H1 (cell line): ENCODE results near the gene TLCD3B. TPM values are rescaled to one million over a fixed set of nuclear protein-coding genes. Genes with fewer than 3 reads are reported as not detected.

Experiments used
- CTCF ChIA-PET: fragments of 300-600 bp; sonication (Branson Sonifier 250); formaldehyde crosslinking; loops from one replicate; lab custom pipeline; 2021; ENCODE audit not compliant: partially characterized antibody; lab: Charles Lee
- POLR2A ChIA-PET: fragments of 300-600 bp; sonication (Branson Sonifier 250); formaldehyde crosslinking; loops from one replicate; lab custom pipeline; 2021; ENCODE audit warnings: inconsistent platforms; ENCODE audit not compliant: partially characterized antibody; lab: Charles Lee
- DNase-seq, 2 experiments: peaks; one replicate each; pipeline versions ENCODE4 v3.0.0 to v3.0.0-alpha.2; 2010 to 2022; ENCODE audit warnings: low spot score in 2 of 2, low read depth in 1 of 2, mixed read lengths in 1 of 2
- FAIRE-seq: peaks from 2 replicates; lab custom pipeline; 2011; peaks lifted over from hg19 to GRCh38; lab: Jason Lieb, UNC
- H2AFZ ChIP-seq: 2 replicates; pipeline ENCODE4 v1.8.1; 2012; ENCODE audit warnings: low read length, inconsistent platforms
- H2AK5ac ChIP-seq: 2 replicates; pipeline ENCODE4 v1.6.1; 2013; ENCODE audit warnings: low read depth, low read length
- H2BK120ac ChIP-seq: replicated peaks from 2 replicates; pipeline ENCODE3; 2013; ENCODE audit warnings: low read depth, low read length, inconsistent platforms
- H2BK12ac ChIP-seq: 2 replicates; pipeline ENCODE4 v1.6.1; 2013; ENCODE audit warnings: low read depth, low read length
- H2BK15ac ChIP-seq: 2 replicates; pipeline ENCODE4 v1.6.1; 2013; ENCODE audit warnings: low read length
- H2BK20ac ChIP-seq: 2 replicates; pipeline ENCODE4 v1.6.1; 2013; ENCODE audit warnings: low read length
- H2BK5ac ChIP-seq: 2 replicates; pipeline ENCODE4 v1.6.1; 2013; ENCODE audit warnings: low read depth, low read length
- H3K14ac ChIP-seq: 2 replicates; pipeline ENCODE4 v1.6.1; 2013; ENCODE audit warnings: inconsistent platforms; ENCODE audit not compliant: insufficient read length
- H3K18ac ChIP-seq: 2 replicates; pipeline ENCODE4 v1.6.1; 2013; ENCODE audit warnings: low read length; ENCODE audit errors: extremely low read depth
- H3K23ac ChIP-seq: 2 replicates; pipeline ENCODE4 v1.6.1; 2013; ENCODE audit warnings: inconsistent platforms; ENCODE audit not compliant: insufficient read length
- H3K23me2 ChIP-seq: 2 replicates; pipeline ENCODE4 v1.6.1; 2013; ENCODE audit warnings: low read depth, low read length
- H3K27ac ChIP-seq: 2 replicates; pipeline ENCODE4 v1.6.1; 2011; ENCODE audit warnings: low read depth, low read length, inconsistent platforms
- H3K27me3 ChIP-seq, 4 experiments: replicated peaks in 1 of 4; 1 replicate in 1 of 4; 2 replicates in 3 of 4; pipeline versions ENCODE4 v1.6.1 to v1.8.1; 2011 to 2013; ENCODE audit warnings: low read length in 3 of 4, mild to moderate bottlenecking in 3 of 4, inconsistent platforms in 2 of 4, mixed read lengths in 2 of 4, moderate library complexity in 1 of 4; ENCODE audit not compliant: control insufficient read depth in 3 of 4, insufficient read depth in 3 of 4; ENCODE audit errors: extremely low read depth in 1 of 4
- H3K36me3 ChIP-seq, 4 experiments: 2 replicates each; pipeline versions ENCODE4 v1.6.1 to v1.8.1; 2011 to 2013; ENCODE audit warnings: mild to moderate bottlenecking in 4 of 4, low read length in 3 of 4, moderate library complexity in 2 of 4, control low read depth in 1 of 4, inconsistent platforms in 1 of 4; ENCODE audit not compliant: insufficient read depth in 4 of 4, control insufficient read depth in 2 of 4
- H3K4ac ChIP-seq: replicated peaks from 2 replicates; pipeline ENCODE3; 2013; ENCODE audit warnings: low read length, low read depth, mixed read lengths, inconsistent platforms; ENCODE audit not compliant: insufficient read length
- H3K4me1 ChIP-seq, 4 experiments: replicated peaks in 1 of 4; 1 replicate in 1 of 4; 2 replicates in 3 of 4; pipeline versions ENCODE4 v1.6.1 to v1.8.1; 2011 to 2013; ENCODE audit warnings: low read length in 3 of 4, inconsistent platforms in 2 of 4, mixed read lengths in 1 of 4; ENCODE audit not compliant: insufficient read depth in 4 of 4, control insufficient read depth in 3 of 4
- H3K4me2 ChIP-seq, 2 experiments: 2 replicates each; pipeline versions ENCODE4 v1.6.1 to v1.8.1; 2011 to 2013; ENCODE audit warnings: low read depth in 2 of 2, low read length in 2 of 2, control low read depth in 1 of 2, inconsistent platforms in 1 of 2, mild to moderate bottlenecking in 1 of 2; ENCODE audit not compliant: insufficient read depth in 1 of 2
- H3K4me3 ChIP-seq, 4 experiments: fragments of 200-600, 300-600 bp in 1 of 4; sonication (generic), shearing (Covaris generic), sonication (Bioruptor Twin) in 1 of 4; 2 replicates each; pipeline versions ENCODE4 v1.5.1 to v1.8.1; 2011 to 2016; ENCODE audit warnings: low read length in 4 of 4, low read depth in 3 of 4, control low read depth in 2 of 4, inconsistent platforms in 2 of 4, mild to moderate bottlenecking in 2 of 4, mixed read lengths in 1 of 4, moderate library complexity in 1 of 4; ENCODE audit not compliant: insufficient read depth in 2 of 4; ENCODE audit errors: extremely low read depth in 1 of 4
- H3K56ac ChIP-seq: replicated peaks from 2 replicates; pipeline ENCODE3; 2013; ENCODE audit warnings: low read depth, mild to moderate bottlenecking, mixed read lengths, low read length, inconsistent platforms; ENCODE audit not compliant: insufficient read length
- H3K79me1 ChIP-seq: 2 replicates; pipeline ENCODE4 v1.6.1; 2013; ENCODE audit warnings: low read depth, low read length, control low read depth
- H3K79me2 ChIP-seq, 2 experiments: 2 replicates each; pipeline versions ENCODE4 v1.6.1 to v1.8.1; 2012 to 2013; ENCODE audit warnings: low read length in 2 of 2, mild to moderate bottlenecking in 2 of 2, inconsistent platforms in 1 of 2; ENCODE audit not compliant: insufficient read depth in 2 of 2, control insufficient read depth in 1 of 2
- H3K9ac ChIP-seq, 4 experiments: replicated peaks in 1 of 4; 1 replicate in 1 of 4; 2 replicates in 3 of 4; pipeline versions ENCODE4 v1.6.1 to v1.8.1; 2011 to 2013; ENCODE audit warnings: low read depth in 3 of 4, low read length in 3 of 4, control low read depth in 2 of 4, mild to moderate bottlenecking in 2 of 4, moderate library complexity in 2 of 4, inconsistent platforms in 1 of 4; ENCODE audit errors: extremely low read depth in 1 of 4
- H3K9me3 ChIP-seq, 2 experiments: 2 replicates each; pipeline versions ENCODE4 v1.6.1 to v1.8.1; 2012 to 2013; ENCODE audit warnings: mild to moderate bottlenecking in 2 of 2, moderate library complexity in 2 of 2, control low read depth in 1 of 2, inconsistent platforms in 1 of 2, low read depth in 1 of 2, low read length in 1 of 2, mixed read lengths in 1 of 2; ENCODE audit not compliant: insufficient read depth in 2 of 2
- H4K20me1 ChIP-seq, 2 experiments: replicated peaks in 1 of 2; 2 replicates each; pipeline versions ENCODE3 to v1.8.1; 2011 to 2013; ENCODE audit warnings: inconsistent platforms in 2 of 2, low read length in 2 of 2, mild to moderate bottlenecking in 1 of 2; ENCODE audit not compliant: insufficient read depth in 2 of 2, control insufficient read depth in 1 of 2
- H4K5ac ChIP-seq: 2 replicates; pipeline ENCODE4 v1.6.1; 2013; ENCODE audit warnings: low read length, low read depth, mixed read lengths, inconsistent platforms; ENCODE audit not compliant: insufficient read length
- H4K8ac ChIP-seq: 2 replicates; pipeline ENCODE4 v1.8.0; 2013; ENCODE audit warnings: mild to moderate bottlenecking, moderate library complexity, low read length, inconsistent platforms; ENCODE audit not compliant: insufficient read depth; ENCODE audit errors: extremely low read depth
- H4K91ac ChIP-seq: replicated peaks from 2 replicates; pipeline ENCODE3; 2013; ENCODE audit warnings: low read length, mixed read lengths, inconsistent platforms; ENCODE audit not compliant: insufficient read length
- CEBPB ChIP-seq: IDR thresholded peaks from 2 replicates; pipeline ENCODE4 v1.6.1; 2012; ENCODE audit warnings: low read depth, low read length
- CTBP2 ChIP-seq: IDR thresholded peaks from 2 replicates; pipeline ENCODE4 v1.7.0; 2011; ENCODE audit warnings: borderline replicate concordance, mild to moderate bottlenecking, moderate library complexity, mixed read lengths, low read length; ENCODE audit not compliant: insufficient read depth, insufficient read length
- CTCF ChIP-seq, 3 experiments: IDR thresholded peaks; 1 replicate in 2 of 3; 2 replicates in 1 of 3; pipeline versions ENCODE4 v1.5.1 to v1.6.1; 2011; ENCODE audit warnings: low read length in 3 of 3, mild to moderate bottlenecking in 3 of 3, inconsistent platforms in 2 of 3, low read depth in 1 of 3, moderate library complexity in 1 of 3; ENCODE audit not compliant: insufficient read depth in 1 of 3; ENCODE audit errors: control extremely low read depth in 1 of 3
- POU5F1 ChIP-seq: IDR thresholded peaks from 2 replicates; pipeline ENCODE4 v1.6.1; 2011; ENCODE audit warnings: low read depth, mild to moderate bottlenecking, low read length, moderate library complexity
- RNF2 ChIP-seq: fragments of 200-900, 300-1000 bp; sonication (generic); IDR thresholded peaks from 2 replicates; pipeline ENCODE4 v1.7.1; 2016; ENCODE audit warnings: borderline replicate concordance, low read depth, mild to moderate bottlenecking, antibody characterized with exemption, low read length; ENCODE audit not compliant: poor library complexity, severe bottlenecking; ENCODE audit errors: missing control alignments
- TAF1 ChIP-seq: IDR thresholded peaks from 2 replicates; pipeline ENCODE4 v1.6.1; 2011; ENCODE audit warnings: mild to moderate bottlenecking, low read depth, low read length
- TCF12 ChIP-seq: IDR thresholded peaks from 2 replicates; pipeline ENCODE4 v1.6.1; 2011; ENCODE audit warnings: low read depth, mild to moderate bottlenecking, low read length
- ZNF274 ChIP-seq: IDR thresholded peaks from 2 replicates; pipeline ENCODE4 v1.7.0; 2012; ENCODE audit warnings: low read length, borderline replicate concordance; ENCODE audit errors: extremely low read depth
- WGBS, 2 experiments: shearing (Covaris generic) in 1 of 2; methylation state at CpG; one replicate each; pipeline versions ENCODE4 v1.1.6 to v1.1.7; 2013 to 2015; ENCODE audit warnings: low lambda C conversion rate in 2 of 2, mixed read lengths in 2 of 2, inconsistent platforms in 1 of 2, low coverage in 1 of 2, missing lambda C conversion rate in 1 of 2; ENCODE audit not compliant: insufficient replicate concordance in 2 of 2, insufficient coverage in 1 of 2, insufficient read length in 1 of 2; ENCODE audit errors: extremely low coverage in 1 of 2, missing lambda C conversion rate in 1 of 2; 5-methylcytosine and 5-hydroxymethylcytosine counted together
- polyA plus RNA-seq, 7 experiments: library from polyadenylated mRNA; depleted of rRNA in 3 of 7; stranded (reverse) in 5 of 7; unstranded in 2 of 7; fragments of >200 nt in 5 of 7; fragments of 200-250 nt in 2 of 7; gene quantifications; 1 replicate in 5 of 7; 2 replicates in 1 of 7; 4 replicates in 1 of 7; pipeline versions ENCODE4 v1.2.1 to v1.2.3, GENCODE V29; 2011 to 2013; ENCODE audit warnings: missing spikeins in 2 of 7, mixed read lengths in 2 of 7
- total RNA-seq: library from RNA; stranded (reverse); fragmentation: NEBNext Ultra II Directional; extraction: Animal tissue kit (Norgen Biotek cat#: 25700); gene quantifications from 2 replicates; pipeline ENCODE4 v1.2.1, GENCODE V29; 2021
- TF ChIP-seq, protein P1 (sequence below): IDR thresholded peaks from 2 replicates; pipeline ENCODE4 v1.6.1; 2012; ENCODE audit warnings: inconsistent platforms

Gene TLCD3B
- total and polyA plus RNA-seq, 2 of the 8 experiments (the other 6 are each of a cell fraction or from before 2014, with no cell fraction given): 15.2 to 26.9 TPM

- H3K36me3 ChIP-seq: no peaks in the 10 kb centered on the region
- peaks cover 6 to 13% (median 10%) of the 10 kb centered on the region in 4 experiments for H3K4me1 ChIP-seq
- H4K91ac ChIP-seq: no peak overlapping the region
- peaks cover 3 to 4% of the 10 kb centered on the region in 2 experiments; a peak in 3 of 4 replicates for H3K79me2 ChIP-seq
- H3K56ac ChIP-seq: no peak overlapping the region
- no peak overlapping the region for H2BK12ac ChIP-seq
- no peak overlapping the region for H4K8ac ChIP-seq
- peaks cover 0 to 3% of the 10 kb centered on the region in 2 experiments for H4K20me1 ChIP-seq
- H3K9ac ChIP-seq: no peak overlapping the region; a peak in 1 of 7 replicates
- H2BK15ac ChIP-seq: no peak overlapping the region
- no peak overlapping the region for H2BK5ac ChIP-seq
- DNase-seq: no peak
- H4K5ac ChIP-seq: no peak overlapping the region
- H2AK5ac ChIP-seq: 0 out of 2 replicates have a peak overlapping the region, but pooled peaks have one; percentile 29
- POLR2A ChIA-PET: interaction anchor here (0.6 to 2.7 kb wide), 6 partner anchors 9 to 32 kb away, joined by 3 to 6 read pairs (median 4); partner anchors contain the start of gene TLCD3B
- no peak overlapping the region for H3K4me3 ChIP-seq
- CTCF ChIA-PET: interaction anchor here (0.7 to 4.6 kb wide), 5 partner anchors 10 to 213 kb away, joined by 3 to 16 read pairs (median 3); partner anchors contain the start of gene TBX6
- no peaks in the 10 kb centered on the region for H3K27me3 ChIP-seq
- no peak overlapping the region for H2BK120ac ChIP-seq
- no peaks in the 10 kb centered on the region for H3K79me1 ChIP-seq
- H3K4me2 ChIP-seq: no peak overlapping the region; a peak in 1 of 4 replicates
- no peak overlapping the region for H2BK20ac ChIP-seq
- no peak overlapping the region for H3K18ac ChIP-seq
- H3K23me2 ChIP-seq: peaks cover 15% of the 10 kb centered on the region
- no peak overlapping the region for H3K4ac ChIP-seq
- H3K23ac ChIP-seq: no peak overlapping the region
- no peak overlapping the region for H3K27ac ChIP-seq
- WGBS, 2 experiments: 93% methylated on average over 2 of the region's 2 CpGs; no CpG with 5 or more reads in 1 of the 2 experiments
- H3K14ac ChIP-seq: no peak overlapping the region
- no peak overlapping the region for H2AFZ ChIP-seq
- no peak for FAIRE-seq
- H3K9me3 ChIP-seq: no peaks in the 10 kb centered on the region
- TF ChIP-seq CTBP2 (no peak), TCF12 (no peak), RNF2 (no peak), CEBPB (no peak), ZNF274 (no peak), TAF1 (no peak), POU5F1 (no peak), CTCF (IDR thresholded peaks at IDR 0.05; ENCODE audit: control extremely low read depth in 1 of 3, insufficient read depth in 1 of 3, low read depth in 1 of 3, low read length in 3 of 3) (no peak)
- TF ChIP-seq, protein P1, sequence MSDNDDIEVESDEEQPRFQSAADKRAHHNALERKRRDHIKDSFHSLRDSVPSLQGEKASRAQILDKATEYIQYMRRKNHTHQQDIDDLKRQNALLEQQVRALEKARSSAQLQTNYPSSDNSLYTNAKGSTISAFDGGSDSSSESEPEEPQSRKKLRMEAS: no peak
Observed at GRCh38 chr16:30060836-30061554, 29.9 kb upstream of the TLCD3B start.
